ENCODE data around the gene SLC27A3. TPM values are rescaled to one million over a fixed set of nuclear protein-coding genes. Genes with fewer than 3 reads are reported as not detected.

The SLC27A3 gene
- total and polyA plus RNA-seq, 2 of the 8 experiments (the other 6 are each of a cell fraction or from before 2014, with no cell fraction given), result 39.1 to 40.1 TPM

- no peak for TF ChIP-seq CBX5 (IDR thresholded peaks at IDR 0.05; ENCODE audit: low read depth, low read length)
Observed at GRCh38 chr1:153789478-153790034, 14.3 kb downstream of the SLC27A3 start (continued).

Measured in H1 (cell line).